Measurements from ENCODE around the gene MTAP. TPM values are rescaled to one million over a fixed set of nuclear protein-coding genes. Genes with fewer than 3 reads are reported as not detected.

Gene MTAP
- total RNA-seq, 4 donors from 2014 or later: 3.6 to 65.8 (median 39.4) TPM

GRCh38 chr9:21933865-21934264 lies 131.4 kb downstream of the MTAP start:
- no peaks in the 10 kb centered on the region for H3K36me3 ChIP-seq
- no peaks in the 10 kb centered on the region for H3K4me1 ChIP-seq
- H3K27me3 ChIP-seq: no peaks in the 10 kb centered on the region
- intact Hi-C loops (cut with DNase I; ENCODE audit: low total_unique reads): no loop called here
- H3K9me3 ChIP-seq: no peaks in the 10 kb centered on the region
- no peak overlapping the region for H3K27ac ChIP-seq
- no peak overlapping the region for H3K4me3 ChIP-seq
- TF ChIP-seq, protein P1, sequence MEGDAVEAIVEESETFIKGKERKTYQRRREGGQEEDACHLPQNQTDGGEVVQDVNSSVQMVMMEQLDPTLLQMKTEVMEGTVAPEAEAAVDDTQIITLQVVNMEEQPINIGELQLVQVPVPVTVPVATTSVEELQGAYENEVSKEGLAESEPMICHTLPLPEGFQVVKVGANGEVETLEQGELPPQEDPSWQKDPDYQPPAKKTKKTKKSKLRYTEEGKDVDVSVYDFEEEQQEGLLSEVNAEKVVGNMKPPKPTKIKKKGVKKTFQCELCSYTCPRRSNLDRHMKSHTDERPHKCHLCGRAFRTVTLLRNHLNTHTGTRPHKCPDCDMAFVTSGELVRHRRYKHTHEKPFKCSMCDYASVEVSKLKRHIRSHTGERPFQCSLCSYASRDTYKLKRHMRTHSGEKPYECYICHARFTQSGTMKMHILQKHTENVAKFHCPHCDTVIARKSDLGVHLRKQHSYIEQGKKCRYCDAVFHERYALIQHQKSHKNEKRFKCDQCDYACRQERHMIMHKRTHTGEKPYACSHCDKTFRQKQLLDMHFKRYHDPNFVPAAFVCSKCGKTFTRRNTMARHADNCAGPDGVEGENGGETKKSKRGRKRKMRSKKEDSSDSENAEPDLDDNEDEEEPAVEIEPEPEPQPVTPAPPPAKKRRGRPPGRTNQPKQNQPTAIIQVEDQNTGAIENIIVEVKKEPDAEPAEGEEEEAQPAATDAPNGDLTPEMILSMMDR (IDR thresholded peaks at IDR 0.05): no peak
- no peak for TF ChIP-seq POLR2A (IDR thresholded peaks at IDR 0.05)
- DNase-seq: no peak

- Histone ChIP-seq H3K27me3 (no peaks in the 10 kb centered on the region), H3K27ac (no peak overlapping the region), H3K36me3 (no peaks in the 10 kb centered on the region), H3K9me3 (no peaks in the 10 kb centered on the region), H3K4me3 (no peak overlapping the region), H3K4me1 (no peaks in the 10 kb centered on the region)
- no peak for DNase-seq
- TF ChIP-seq, protein P1 (IDR thresholded peaks at IDR 0.05): no peak
- no peak for TF ChIP-seq POLR2A (IDR thresholded peaks at IDR 0.05)
- intact Hi-C loops (cut with DNase I; ENCODE audit: low total_unique reads): no loop called here
These were observed 133.2 kb downstream of the MTAP start for GRCh38 chr9:21935631-21936030.

DNA sequence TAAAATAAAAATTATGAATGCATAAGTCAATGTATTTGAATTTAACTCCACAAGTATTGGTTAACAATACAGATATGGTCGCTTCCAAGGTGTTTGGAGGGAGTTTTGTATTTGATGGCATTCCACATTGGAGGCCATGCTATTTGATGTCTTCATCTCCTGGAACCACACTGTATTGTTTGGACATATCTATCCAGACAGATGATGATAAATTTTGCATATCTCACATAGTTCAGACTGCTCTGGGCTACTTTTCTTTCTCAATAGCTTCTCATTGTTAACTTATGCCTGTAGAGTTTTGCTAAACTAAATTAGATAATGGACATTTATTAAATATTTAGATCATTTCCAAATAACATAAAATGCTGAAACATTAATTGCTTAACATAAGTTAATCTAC lies 133.7 kb downstream of the MTAP start:
- no peak overlapping the region for H3K4me3 ChIP-seq
- H3K27ac ChIP-seq: no peak overlapping the region
- DNase-seq: no peak
- no peaks in the 10 kb centered on the region for H3K36me3 ChIP-seq
- no peaks in the 10 kb centered on the region for H3K27me3 ChIP-seq
- H3K9me3 ChIP-seq: no peaks in the 10 kb centered on the region
- no peaks in the 10 kb centered on the region for H3K4me1 ChIP-seq
- no peak for TF ChIP-seq POLR2A (IDR thresholded peaks at IDR 0.05)
- TF ChIP-seq, protein P1 (IDR thresholded peaks at IDR 0.05): no peak
- intact Hi-C loops (cut with DNase I; ENCODE audit: low total_unique reads): no loop called here

- no peak for DNase-seq
- Histone ChIP-seq H3K9me3 (no peaks in the 10 kb centered on the region), H3K4me3 (no peak overlapping the region), H3K36me3 (no peaks in the 10 kb centered on the region), H3K27me3 (no peaks in the 10 kb centered on the region), H3K27ac (no peak overlapping the region), H3K4me1 (no peaks in the 10 kb centered on the region)
- intact Hi-C loops (cut with DNase I; ENCODE audit: low total_unique reads): no loop called here
- TF ChIP-seq, protein P1 (IDR thresholded peaks at IDR 0.05): no peak
These were observed 139.0 kb downstream of the MTAP start for GRCh38 chr9:21941337-21941995.

DNA sequence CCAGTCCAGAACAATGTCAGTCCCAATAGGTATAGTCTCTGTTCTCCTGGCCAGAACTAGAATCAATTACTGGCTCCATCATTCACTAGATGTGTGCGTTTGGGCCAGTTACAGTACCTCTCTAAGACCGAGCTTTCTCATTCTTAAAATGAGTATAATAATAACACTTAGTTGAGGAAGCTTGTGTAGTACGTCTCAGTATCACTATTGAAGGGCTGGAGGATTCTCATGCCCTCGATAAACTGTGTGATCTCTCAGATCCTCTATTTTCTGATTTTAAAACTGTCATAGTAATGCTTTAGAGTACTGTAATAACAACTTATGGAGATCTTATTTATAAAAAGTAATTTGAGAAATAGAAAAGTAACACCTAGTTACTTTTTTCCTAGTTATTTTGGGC lies 141.0 kb downstream of the MTAP start:
- Histone ChIP-seq H3K9me3 (no peaks in the 10 kb centered on the region), H3K4me1 (no peaks in the 10 kb centered on the region), H3K27ac (no peak overlapping the region), H3K27me3 (no peaks in the 10 kb centered on the region), H3K4me3 (no peak overlapping the region), H3K36me3 (no peaks in the 10 kb centered on the region)
- no peak for DNase-seq
- intact Hi-C loops (cut with DNase I; ENCODE audit: low total_unique reads): no loop called here
- TF ChIP-seq, protein P1 (IDR thresholded peaks at IDR 0.05): no peak
- TF ChIP-seq POLR2A (IDR thresholded peaks at IDR 0.05): no peak
